ENCODE results near the gene ZNF28.
"Not testable (repeated sequence)": the region's sequence is repeated elsewhere in the genome, so short reads cannot be mapped to it uniquely, and the experiment has no call there.

Gene ZNF28

DNA sequence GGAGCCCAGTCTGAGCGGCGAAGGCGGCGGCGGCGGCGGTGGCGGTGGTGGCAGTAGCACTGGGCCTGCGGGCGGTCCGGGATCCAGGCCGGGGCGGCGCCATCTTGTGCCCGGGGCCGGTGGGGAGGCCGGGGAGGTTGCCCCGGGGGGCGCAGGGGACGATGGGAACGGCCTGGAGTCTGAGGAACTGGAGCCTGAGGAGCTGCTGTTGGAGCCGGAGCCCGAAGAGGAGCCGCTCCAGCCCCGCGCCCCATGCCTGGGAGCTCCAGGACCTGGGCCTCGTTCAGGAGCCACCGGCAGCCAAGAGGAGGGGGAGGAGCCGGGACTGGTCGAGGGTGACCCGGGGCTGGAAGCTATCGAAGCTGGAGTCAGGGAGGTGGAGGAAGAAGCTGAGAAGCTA, 11.6 kb downstream of the ZNF28 start:
- Histone ChIP-seq H3K4me1 (ENCODE audit: control insufficient read depth, low read length) (no peaks in the 10 kb centered on the region), H3K9me2 (replicated peaks; ENCODE audit: control insufficient read depth, low read length) (no peaks in the 10 kb centered on the region), H3K27me3 (ENCODE audit: control insufficient read depth, low read length) (no peaks in the 10 kb centered on the region), H3F3A (ENCODE audit: control insufficient read depth, insufficient read depth) (no peaks in the 10 kb centered on the region), H3K36me3 (ENCODE audit: control insufficient read depth, low read length) (peaks cover 44% of the 10 kb centered on the region), H3K4me3 (ENCODE audit: low read length) (no peak overlapping the region), H3K79me2 (ENCODE audit: control insufficient read depth, low read length) (no peaks in the 10 kb centered on the region), H3K9me3 (ENCODE audit: control insufficient read depth, insufficient read depth, low read length) (peaks cover under 1% of the 10 kb centered on the region; the same call in 1 of the 2 replicates), H3K4me2 (ENCODE audit: low read length) (no peak overlapping the region), H4K20me1 (ENCODE audit: control insufficient read depth, insufficient read depth, low read depth, low read length) (no peaks in the 10 kb centered on the region), H3K27ac (ENCODE audit: low read depth, low read length) (no peak overlapping the region)
- no peak for TF ChIP-seq EZH2phosphoT487 (IDR thresholded peaks at IDR 0.05; ENCODE audit: borderline replicate concordance, low read length)
- no peak for TF ChIP-seq CTCF (IDR thresholded peaks at IDR 0.05; ENCODE audit: low read depth, low read length, poor library complexity, severe bottlenecking)

DNA sequence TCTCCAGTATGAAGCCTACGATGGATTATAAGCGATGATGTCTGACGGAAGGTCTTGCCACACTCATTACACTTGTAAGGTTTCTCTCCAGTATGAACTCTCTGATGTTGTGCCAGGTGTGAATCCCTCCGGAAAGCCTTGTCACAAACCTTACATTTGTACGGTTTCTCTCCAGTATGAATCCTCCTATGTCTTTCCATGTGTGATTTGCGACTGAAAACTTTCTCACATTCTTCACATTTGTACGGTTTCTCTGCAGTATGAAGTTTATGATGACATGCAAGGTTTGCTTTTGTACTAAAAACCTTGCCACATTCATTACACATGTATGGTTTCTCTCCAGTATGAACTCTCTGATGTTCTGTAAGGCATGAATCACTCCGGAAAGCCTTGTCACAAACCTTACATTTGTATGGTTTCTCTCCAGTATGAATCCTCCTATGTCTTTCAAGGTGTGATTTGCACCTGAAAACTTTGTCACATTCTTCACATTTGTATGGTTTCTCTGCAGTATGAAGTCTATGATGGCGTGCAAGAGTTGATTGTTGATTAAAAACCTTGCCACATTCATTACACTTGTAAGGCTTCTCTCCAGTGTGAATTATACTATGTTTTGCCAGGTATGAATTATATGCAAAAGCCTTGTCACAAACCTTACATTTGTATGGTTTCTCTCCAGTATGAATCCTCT, 21.3 kb downstream of the ZNF28 start:
- H3K4me1 ChIP-seq (ENCODE audit: control insufficient read depth, low read length); H3F3A ChIP-seq (ENCODE audit: control insufficient read depth, insufficient read depth); H3K9me2 ChIP-seq (replicated peaks; ENCODE audit: control insufficient read depth, low read length); H3K79me2 ChIP-seq (ENCODE audit: control insufficient read depth, low read length); H4K20me1 ChIP-seq (ENCODE audit: control insufficient read depth, insufficient read depth, low read depth, low read length); H3K4me3 ChIP-seq (ENCODE audit: low read length); H3K27ac ChIP-seq (ENCODE audit: low read depth, low read length); H3K4me2 ChIP-seq (ENCODE audit: low read length); H3K27me3 ChIP-seq (ENCODE audit: control insufficient read depth, low read length): not testable (repeated sequence)
- Histone ChIP-seq H3K9me3 (ENCODE audit: control insufficient read depth, insufficient read depth, low read length) (peaks cover 48% of the 10 kb centered on the region), H3K36me3 (ENCODE audit: control insufficient read depth, low read length) (peaks cover 74% of the 10 kb centered on the region)

DNA sequence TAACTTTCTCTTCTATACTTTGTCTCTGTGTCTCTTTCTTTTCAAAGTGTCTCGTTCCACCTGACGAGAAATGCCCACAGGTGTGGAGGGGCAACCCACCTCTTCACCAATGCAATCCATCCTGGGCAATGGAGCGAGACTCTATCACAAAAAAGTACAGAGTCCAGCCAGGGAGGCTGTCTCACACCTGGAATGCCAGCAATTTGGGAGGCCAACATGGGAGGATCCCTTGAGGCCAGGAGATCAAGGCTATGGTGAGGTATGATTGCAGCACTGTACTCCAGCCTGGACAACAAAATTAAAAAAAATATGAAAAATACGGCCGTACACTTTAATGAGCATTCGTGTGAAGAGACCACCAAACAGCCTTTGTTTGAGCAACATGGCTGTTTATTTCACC, 32.0 kb downstream of the ZNF28 start:
- H3K4me1 ChIP-seq (ENCODE audit: control insufficient read depth, low read length), result peaks cover 6% of the 10 kb centered on the region; the same call in 1 of the 2 replicates
- H3K9me3 ChIP-seq (ENCODE audit: control insufficient read depth, insufficient read depth, low read length), result no peaks in the 10 kb centered on the region
- H3F3A ChIP-seq (ENCODE audit: control insufficient read depth, insufficient read depth), result no peaks in the 10 kb centered on the region
- no peaks in the 10 kb centered on the region for H4K20me1 ChIP-seq (ENCODE audit: control insufficient read depth, insufficient read depth, low read depth, low read length)
- H3K79me2 ChIP-seq (ENCODE audit: control insufficient read depth, low read length), result peaks cover 14% of the 10 kb centered on the region
- H3K9me2 ChIP-seq (replicated peaks; ENCODE audit: control insufficient read depth, low read length), result no peaks in the 10 kb centered on the region
- no peak overlapping the region for H3K4me2 ChIP-seq (ENCODE audit: low read length)
- H3K27me3 ChIP-seq (ENCODE audit: control insufficient read depth, low read length), result no peaks in the 10 kb centered on the region
- no peak overlapping the region for H3K4me3 ChIP-seq (ENCODE audit: low read length)
- no peaks in the 10 kb centered on the region; the same call in 1 of the 2 replicates for H3K36me3 ChIP-seq (ENCODE audit: control insufficient read depth, low read length)
- no peak overlapping the region for H3K27ac ChIP-seq (ENCODE audit: low read depth, low read length)
- TF ChIP-seq EZH2phosphoT487 (IDR thresholded peaks at IDR 0.05; ENCODE audit: borderline replicate concordance, low read length), result no peak
- no peak for TF ChIP-seq CTCF (IDR thresholded peaks at IDR 0.05; ENCODE audit: low read depth, low read length, poor library complexity, severe bottlenecking)

DNA sequence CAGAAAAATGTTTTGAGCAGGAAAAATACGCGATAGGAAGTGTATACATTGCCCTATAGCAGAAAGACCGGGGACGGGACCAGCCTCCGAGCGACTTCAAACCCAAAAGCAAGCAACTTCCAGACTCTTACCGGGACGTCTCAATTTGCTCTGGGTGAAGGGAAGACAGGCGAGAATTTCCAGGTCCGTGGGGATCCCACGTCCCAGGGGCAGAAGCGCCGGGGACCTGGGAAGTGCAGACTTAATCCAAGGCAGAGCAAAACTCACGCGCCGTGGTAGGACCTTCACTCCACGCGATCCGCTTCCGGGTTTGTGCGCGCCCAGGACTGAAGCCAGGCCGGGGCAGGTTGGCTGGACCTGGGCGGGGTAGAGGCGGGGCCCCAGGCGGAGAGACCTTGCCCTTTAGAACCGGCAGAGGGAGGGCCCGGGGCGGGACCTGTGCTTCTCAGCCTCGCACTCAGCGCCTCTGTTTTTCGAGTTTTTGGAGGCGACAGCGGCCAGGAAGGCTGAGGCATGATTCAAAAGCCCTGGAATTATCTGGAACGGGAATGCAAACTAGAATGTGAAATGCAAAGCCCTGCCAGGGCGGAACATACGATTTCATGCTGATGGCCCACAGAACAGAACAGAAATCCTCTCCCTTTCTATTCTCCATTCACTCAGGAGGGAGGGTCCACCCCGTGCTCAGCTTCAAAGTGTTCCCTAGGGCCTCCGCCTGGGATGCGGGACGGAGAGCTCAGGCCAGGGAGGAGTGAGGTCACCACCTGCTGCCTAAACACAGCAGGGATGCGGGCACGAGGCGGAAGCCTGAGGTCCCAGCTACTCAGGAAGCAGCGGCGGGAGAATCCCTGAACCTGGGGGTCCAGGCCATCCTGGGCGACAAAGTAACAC, 34.7 kb downstream of the ZNF28 start, which contains the start of gene ZNF600:
Gene ZNF600 (minus strand): TSS at position 328 of the 891 bp plus-strand sequence. CDS start 7,903 bp downstream, outside the sequence.
- H3K36me3 ChIP-seq (ENCODE audit: control insufficient read depth, low read length); H3F3A ChIP-seq (ENCODE audit: control insufficient read depth, insufficient read depth); H3K4me1 ChIP-seq (ENCODE audit: control insufficient read depth, low read length); H3K9me2 ChIP-seq (replicated peaks; ENCODE audit: control insufficient read depth, low read length); H3K27me3 ChIP-seq (ENCODE audit: control insufficient read depth, low read length); H3K27ac ChIP-seq (ENCODE audit: low read depth, low read length); H4K20me1 ChIP-seq (ENCODE audit: control insufficient read depth, insufficient read depth, low read depth, low read length); H3K9me3 ChIP-seq (ENCODE audit: control insufficient read depth, insufficient read depth, low read length): not testable (repeated sequence)
- H3K4me2 ChIP-seq (ENCODE audit: low read length), result peak within 1 kb of the TSS; percentile 69
- H3K4me3 ChIP-seq (ENCODE audit: low read length), result peak within 1 kb of the TSS; percentile 94
- H3K79me2 ChIP-seq (ENCODE audit: control insufficient read depth, low read length), result peaks cover 17% of the 10 kb centered on the region
